Astrocyte of the cerebellum (primary cell): ENCODE results near the gene ZNF780A.
"Not testable (repeated sequence)": the region's sequence is repeated elsewhere in the genome, so short reads cannot be mapped to it uniquely, and the experiment has no call there.

Experiments used
- DNase-seq: peaks from one replicate; pipeline ENCODE4 v3.0.0-alpha.2; 2011; ENCODE audit warnings: low read depth
- H3K4me3 ChIP-seq: 2 replicates; pipeline ENCODE4 v1.5.1; 2011; ENCODE audit warnings: mild to moderate bottlenecking, low read depth, low read length, moderate library complexity
- in situ Hi-C: cut with HindIII; loops from 2 replicates; pipeline ENCODE4 v1.10.0; 2017; ENCODE audit warnings: low sequenced_read_pairs
- TF ChIP-seq, protein P1 (sequence below): IDR thresholded peaks from 2 replicates; pipeline ENCODE4 v1.5.1; 2012; ENCODE audit warnings: low read length, low read depth, moderate library complexity, mild to moderate bottlenecking; ENCODE audit errors: missing control alignments

Gene ZNF780A

DNA sequence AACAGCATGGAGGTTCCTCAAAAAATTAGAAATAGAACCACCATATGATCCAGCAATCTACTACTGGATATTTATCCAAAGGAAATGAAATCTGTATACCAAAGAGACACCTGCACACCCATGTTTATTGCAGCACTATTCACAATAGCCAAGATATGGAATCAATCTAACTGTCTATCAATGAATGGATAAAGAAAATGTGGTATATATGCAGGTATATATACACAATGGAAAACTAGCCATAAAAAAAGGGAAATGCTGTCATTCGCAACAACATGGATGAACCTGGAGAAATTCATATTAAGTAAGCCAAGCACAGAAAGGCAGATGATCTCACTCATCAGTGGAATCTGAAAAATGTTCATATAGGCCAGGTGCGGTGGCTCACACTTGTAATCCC is 37.3 kb downstream of the ZNF780A start:
- no peak for DNase-seq
- in situ Hi-C loops, result no loop called here
- TF ChIP-seq, protein P1, sequence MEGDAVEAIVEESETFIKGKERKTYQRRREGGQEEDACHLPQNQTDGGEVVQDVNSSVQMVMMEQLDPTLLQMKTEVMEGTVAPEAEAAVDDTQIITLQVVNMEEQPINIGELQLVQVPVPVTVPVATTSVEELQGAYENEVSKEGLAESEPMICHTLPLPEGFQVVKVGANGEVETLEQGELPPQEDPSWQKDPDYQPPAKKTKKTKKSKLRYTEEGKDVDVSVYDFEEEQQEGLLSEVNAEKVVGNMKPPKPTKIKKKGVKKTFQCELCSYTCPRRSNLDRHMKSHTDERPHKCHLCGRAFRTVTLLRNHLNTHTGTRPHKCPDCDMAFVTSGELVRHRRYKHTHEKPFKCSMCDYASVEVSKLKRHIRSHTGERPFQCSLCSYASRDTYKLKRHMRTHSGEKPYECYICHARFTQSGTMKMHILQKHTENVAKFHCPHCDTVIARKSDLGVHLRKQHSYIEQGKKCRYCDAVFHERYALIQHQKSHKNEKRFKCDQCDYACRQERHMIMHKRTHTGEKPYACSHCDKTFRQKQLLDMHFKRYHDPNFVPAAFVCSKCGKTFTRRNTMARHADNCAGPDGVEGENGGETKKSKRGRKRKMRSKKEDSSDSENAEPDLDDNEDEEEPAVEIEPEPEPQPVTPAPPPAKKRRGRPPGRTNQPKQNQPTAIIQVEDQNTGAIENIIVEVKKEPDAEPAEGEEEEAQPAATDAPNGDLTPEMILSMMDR, result no peak
- H3K4me3 ChIP-seq, result no peak overlapping the region

DNA sequence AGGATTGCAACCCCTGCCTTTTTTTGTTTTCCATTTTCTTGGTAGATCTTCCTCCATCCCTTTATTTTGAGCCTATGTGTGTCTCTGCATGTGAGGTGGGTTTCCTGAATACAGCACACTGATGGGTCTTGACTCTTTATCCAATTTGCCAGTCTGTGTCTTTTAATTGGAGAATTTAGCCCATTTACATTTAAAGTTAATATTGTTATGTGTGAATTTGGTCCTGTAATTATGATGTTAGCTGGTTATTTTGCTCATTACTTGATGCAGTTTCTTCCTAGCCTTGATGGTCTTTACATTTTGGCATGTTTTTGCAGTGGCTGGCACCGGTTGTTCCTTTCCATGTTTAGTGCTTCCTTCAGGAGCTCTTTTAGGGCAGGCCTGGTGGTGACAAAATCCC is 49.0 kb downstream of the ZNF780A start:
- DNase-seq, H3K4me3 ChIP-seq, in situ Hi-C loops: not testable (repeated sequence)

DNA sequence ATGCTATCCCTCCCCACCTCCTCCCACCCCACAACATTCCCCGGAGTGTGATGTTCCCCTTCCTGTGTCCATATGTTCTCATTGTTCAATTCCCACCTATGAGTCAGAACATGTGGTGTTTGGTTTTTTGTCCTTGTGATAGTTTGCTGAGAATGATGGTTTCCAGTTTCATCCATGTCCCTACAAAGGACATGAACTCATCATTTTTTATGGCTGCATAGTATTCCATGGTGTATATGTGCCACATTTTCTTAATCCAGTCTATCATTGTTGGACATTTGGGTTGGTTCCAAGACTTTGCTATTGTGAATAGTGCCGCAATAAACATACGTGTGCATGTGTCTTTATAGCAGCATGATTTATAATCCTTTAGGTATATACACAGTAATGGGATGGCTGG is 52.7 kb downstream of the ZNF780A start:
- DNase-seq, H3K4me3 ChIP-seq, in situ Hi-C loops: not testable (repeated sequence)

DNA sequence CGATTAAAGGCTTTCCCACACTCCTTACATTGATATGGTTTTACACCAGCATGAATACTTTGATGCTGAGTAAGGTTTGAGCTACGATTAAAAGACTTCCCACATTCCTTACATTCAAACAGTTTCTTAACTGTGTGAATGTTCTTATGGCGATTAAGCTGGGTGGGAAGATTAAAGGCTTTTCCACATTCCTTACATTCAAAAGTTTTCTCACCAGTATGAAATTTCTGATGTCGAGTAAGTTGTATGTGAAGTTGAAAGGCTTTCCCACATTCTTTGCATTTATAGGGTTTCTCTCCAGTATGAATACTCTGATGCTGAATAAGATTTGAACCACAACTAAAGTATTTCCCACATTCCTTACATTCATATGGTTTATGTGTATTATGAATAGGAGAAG is 54.7 kb downstream of the ZNF780A start:
- DNase-seq, result no peak
- in situ Hi-C loops, result no loop called here
- TF ChIP-seq, protein P1, result no peak
- no peak overlapping the region for H3K4me3 ChIP-seq

DNA sequence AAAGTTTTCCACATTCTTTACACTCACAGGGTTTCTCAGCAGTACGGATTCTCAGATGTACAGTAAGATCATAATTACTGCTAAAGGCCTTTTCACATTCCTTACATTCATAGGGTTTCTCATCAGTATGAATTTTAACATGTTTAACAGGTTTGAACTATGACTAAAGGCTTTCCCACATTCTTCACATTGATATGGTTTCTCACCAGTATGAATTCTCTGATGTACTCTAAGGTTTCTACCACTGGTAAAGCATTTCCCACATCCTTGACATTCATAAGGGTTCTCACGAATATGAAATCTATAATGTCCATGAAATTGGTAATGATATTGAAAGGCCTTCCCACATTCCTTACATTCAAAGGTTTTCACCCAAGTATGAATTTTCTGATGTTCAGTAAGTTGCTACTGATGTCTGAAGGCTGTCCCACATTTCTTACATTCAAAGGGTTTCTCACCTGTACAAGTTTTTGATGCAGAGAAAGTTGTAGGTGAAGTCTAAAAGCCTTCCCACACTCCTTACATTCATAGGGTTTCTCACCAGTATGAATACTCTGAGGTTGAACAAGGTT is 56.7 kb downstream of the ZNF780A start:
- in situ Hi-C loops, result no loop called here
- no peak overlapping the region for H3K4me3 ChIP-seq
- no peak for DNase-seq
- TF ChIP-seq, protein P1, result no peak

DNA sequence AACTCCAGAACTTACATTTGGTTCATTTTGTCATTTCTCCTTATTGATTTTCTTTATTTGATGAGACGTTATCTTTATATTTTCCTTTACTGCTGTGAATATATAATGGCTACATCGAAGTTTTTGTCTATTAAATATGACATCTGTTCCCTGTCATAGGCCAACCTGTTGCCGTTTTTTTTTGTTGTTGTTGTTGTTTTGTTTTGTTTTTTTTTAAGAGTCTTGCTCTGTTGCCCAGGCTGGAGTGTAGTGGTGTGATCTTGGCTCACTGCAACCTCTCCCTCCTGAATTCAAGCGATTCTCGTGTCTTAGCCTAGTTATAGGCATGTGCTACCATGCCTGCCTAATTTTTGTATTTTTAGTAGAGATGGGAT is 64.2 kb downstream of the ZNF780A start:
- no peak for DNase-seq
- in situ Hi-C loops, result no loop called here
- H3K4me3 ChIP-seq, result no peak overlapping the region
- TF ChIP-seq, protein P1, result no peak

DNA sequence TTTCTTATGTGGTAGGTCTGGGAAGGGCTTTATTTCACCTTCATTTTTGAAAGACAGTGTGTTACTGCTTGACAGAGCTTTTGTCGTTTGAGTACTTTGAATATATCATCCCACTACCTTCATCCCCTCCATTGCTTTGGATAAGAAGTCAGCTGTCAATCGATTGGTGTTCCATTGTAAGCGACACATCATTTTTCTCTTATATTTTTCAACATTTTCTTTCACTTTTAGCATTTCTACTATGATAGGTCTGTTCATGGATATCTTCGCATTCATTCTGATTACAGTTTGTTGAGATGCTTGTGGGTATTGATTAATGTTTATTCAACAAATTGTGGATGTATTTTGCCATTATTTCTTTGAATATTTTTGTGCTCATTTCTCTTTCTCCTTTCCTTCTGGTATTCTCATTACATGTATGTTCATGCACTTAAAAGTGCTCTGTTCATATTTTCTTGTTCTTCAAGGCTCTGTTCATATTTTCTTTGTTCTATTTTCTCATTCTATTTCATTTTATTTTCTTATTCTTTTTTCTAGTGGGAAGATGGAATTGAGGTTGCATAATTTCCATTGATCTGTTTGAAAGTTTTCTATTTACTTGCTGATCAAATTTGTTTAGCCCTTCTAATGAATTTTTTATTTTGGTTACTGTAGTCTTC is 64.7 kb downstream of the ZNF780A start:
- no peak overlapping the region for H3K4me3 ChIP-seq
- DNase-seq, result no peak
- in situ Hi-C loops, result no loop called here
- TF ChIP-seq, protein P1, result no peak
